MM.1S (cell line): ENCODE measurements around the gene KDELR3.

Experiments
- CTCF ChIP-seq: fragments of 300-600 bp; sonication (generic); IDR thresholded peaks from 2 replicates; pipeline ENCODE4 v1.5.1; 2016; ENCODE audit warnings: antibody characterized with exemption, low read length, mixed read lengths
- EZH2phosphoT487 ChIP-seq: fragments of 300-600 bp; sonication (generic); IDR thresholded peaks from 2 replicates; pipeline ENCODE4 v1.6.1; 2018; ENCODE audit warnings: antibody characterized with exemption, low read length

DNA sequence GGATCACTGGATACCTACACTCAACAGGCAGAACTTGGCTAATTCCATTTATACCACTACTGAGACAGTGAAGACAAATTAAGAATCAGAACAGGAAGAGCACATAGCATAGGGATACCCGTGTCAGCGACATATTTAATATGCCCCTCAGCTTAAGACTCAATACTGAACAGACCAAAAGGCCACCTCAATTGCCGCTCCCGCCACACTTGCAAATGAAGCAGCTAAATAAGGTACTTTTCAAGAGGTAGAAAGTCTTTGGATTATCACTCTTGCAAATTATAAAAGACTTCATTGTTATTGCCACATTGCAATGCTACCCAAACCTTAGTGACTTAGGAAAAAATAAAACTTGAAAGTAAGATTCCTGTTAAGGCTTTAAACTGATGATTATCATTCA, 35.1 kb downstream of the KDELR3 start:
- TF ChIP-seq CTCF (no peak), EZH2phosphoT487 (no peak)
